Measurements from ENCODE around the gene TSKS. TPM values are rescaled to one million over a fixed set of nuclear protein-coding genes. Genes with fewer than 3 reads are reported as not detected.
"Not testable (repeated sequence)": the region's sequence is repeated elsewhere in the genome, so short reads cannot be mapped to it uniquely, and the experiment has no call there.

The TSKS gene
- total RNA-seq, 2 donors from 2014 or later, result not detected

DNA sequence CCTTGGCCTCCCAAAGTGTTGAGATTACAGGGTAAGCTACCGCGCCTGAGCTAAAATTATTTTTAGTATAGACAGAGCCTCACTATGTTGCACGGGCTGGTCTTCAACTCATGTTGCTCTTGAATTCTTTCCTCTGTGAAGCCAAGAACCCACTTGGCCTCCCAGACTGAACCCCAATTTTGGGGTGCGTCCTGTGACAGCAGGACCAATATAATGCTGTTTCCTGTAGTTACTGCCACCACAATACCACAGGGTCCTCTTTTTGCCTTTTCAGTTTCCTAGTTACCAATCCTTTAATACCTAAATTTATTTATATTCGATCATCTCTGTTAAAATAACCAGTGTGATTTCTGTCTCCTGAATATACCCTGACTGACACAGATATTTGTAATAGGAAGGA, 32.9 kb downstream of the TSKS start:
- Histone ChIP-seq H3K27ac (no peak overlapping the region), H3K27me3 (no peaks in the 10 kb centered on the region), H3K9ac (ENCODE audit: low read depth in 2 of 2, low read length in 2 of 2) (no peak overlapping the region), H3K9me3 (no peaks in the 10 kb centered on the region), H3K36me3 (no peaks in the 10 kb centered on the region), H3K4me3 (no peak overlapping the region), H3K4me1 (no peaks in the 10 kb centered on the region)
- no peak for DNase-seq
- TF ChIP-seq, protein P1, sequence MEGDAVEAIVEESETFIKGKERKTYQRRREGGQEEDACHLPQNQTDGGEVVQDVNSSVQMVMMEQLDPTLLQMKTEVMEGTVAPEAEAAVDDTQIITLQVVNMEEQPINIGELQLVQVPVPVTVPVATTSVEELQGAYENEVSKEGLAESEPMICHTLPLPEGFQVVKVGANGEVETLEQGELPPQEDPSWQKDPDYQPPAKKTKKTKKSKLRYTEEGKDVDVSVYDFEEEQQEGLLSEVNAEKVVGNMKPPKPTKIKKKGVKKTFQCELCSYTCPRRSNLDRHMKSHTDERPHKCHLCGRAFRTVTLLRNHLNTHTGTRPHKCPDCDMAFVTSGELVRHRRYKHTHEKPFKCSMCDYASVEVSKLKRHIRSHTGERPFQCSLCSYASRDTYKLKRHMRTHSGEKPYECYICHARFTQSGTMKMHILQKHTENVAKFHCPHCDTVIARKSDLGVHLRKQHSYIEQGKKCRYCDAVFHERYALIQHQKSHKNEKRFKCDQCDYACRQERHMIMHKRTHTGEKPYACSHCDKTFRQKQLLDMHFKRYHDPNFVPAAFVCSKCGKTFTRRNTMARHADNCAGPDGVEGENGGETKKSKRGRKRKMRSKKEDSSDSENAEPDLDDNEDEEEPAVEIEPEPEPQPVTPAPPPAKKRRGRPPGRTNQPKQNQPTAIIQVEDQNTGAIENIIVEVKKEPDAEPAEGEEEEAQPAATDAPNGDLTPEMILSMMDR (IDR thresholded peaks at IDR 0.05), result no peak
- intact Hi-C loops (cut with DNase I), result no loop called here

DNA sequence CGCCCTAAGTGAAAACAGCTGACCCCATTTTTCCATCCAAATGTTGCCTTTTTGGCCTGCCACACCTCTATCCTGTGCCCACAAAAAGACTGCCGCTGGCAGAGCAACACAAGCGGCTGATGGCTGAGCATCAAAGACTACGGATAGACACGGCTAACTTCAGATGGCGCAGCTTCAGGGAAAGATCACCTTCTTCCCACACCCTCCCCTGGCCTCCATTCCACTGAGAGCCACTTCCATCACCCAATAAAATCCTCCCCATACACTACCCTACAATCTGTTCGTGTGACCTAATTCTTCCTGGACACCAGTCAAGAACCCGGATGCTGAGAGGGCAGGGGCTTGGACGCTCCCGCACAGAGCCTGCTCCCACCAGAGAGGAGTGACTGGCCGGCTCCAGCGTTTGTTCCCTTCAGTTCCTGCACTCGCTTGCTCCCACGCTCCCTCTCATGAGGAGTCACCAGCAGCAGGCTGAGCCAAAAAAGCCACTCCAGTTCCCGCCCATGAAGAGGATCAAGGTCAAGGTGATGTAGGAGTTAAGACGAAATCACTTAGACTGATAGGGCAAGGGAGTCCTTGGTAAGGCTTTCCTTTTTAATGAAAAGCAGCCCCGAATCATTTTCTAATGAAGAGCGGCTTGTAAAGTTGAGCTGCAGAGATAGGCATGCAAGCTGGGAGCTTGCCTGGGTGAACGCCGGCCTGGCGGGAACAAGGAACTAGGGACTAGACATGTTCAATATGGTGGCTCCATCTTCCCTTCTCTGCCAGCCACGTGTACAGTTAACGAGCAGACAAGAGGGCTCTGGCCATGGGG, 35.7 kb downstream of the TSKS start:
- Histone ChIP-seq H3K9me3 (no peaks in the 10 kb centered on the region), H3K4me1 (no peaks in the 10 kb centered on the region), H3K9ac (ENCODE audit: low read depth in 2 of 2, low read length in 2 of 2) (no peak overlapping the region), H3K27ac (no peak overlapping the region), H3K36me3 (no peaks in the 10 kb centered on the region), H3K27me3 (no peaks in the 10 kb centered on the region), H3K4me3 (no peak overlapping the region)
- DNase-seq, result no peak
- TF ChIP-seq, protein P1 (IDR thresholded peaks at IDR 0.05), result no peak
- intact Hi-C loops (cut with DNase I), result no loop called here

DNA sequence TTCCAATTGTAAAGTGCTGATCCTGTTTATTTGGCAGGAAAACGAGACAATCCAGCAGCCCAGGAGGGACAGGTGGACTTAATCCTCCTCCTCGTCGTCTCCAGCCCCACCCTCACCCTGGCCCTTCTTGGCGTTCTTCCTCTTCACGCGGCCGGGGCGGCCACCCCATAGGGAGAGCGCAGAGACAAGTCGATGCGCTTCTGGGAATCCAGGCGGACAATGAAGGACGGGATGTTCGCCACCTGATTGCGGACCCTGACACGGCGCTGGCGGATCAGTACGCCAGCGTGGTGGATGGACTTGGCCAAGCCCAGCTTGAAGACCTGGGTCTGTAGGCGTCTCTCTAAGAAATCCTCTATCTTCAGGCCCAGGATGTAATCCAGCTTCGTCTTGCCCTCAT, 43.7 kb downstream of the TSKS start:
- H3K27ac ChIP-seq; H3K4me1 ChIP-seq; DNase-seq; H3K9ac ChIP-seq (ENCODE audit: low read depth in 2 of 2, low read length in 2 of 2); H3K36me3 ChIP-seq; H3K4me3 ChIP-seq; intact Hi-C loops (cut with DNase I); H3K9me3 ChIP-seq; H3K27me3 ChIP-seq: not testable (repeated sequence)

DNA sequence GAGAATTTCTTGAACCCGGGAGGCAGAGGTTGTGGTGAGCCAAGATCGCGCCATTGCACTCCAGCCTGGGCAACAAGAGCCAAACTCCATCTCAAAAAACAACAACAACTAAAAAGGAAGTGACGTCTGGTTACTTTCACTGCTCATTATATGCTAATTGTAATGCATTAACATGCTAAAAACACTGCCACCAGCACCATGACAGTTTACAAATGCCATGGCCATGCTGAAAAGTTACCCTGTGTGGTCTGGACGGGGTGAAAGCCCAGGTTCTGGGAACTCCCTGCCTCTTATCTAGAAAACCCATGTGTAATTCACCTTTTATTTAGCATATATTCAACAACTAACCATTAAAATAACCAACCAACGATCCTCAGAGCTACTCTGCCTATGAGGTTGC, 44.1 kb downstream of the TSKS start:
- H3K27me3 ChIP-seq, result no peaks in the 10 kb centered on the region
- no peak overlapping the region for H3K27ac ChIP-seq
- TF ChIP-seq, protein P1 (IDR thresholded peaks at IDR 0.05), result no peak
- no peak overlapping the region for H3K9ac ChIP-seq (ENCODE audit: low read depth in 2 of 2, low read length in 2 of 2)
- intact Hi-C loops (cut with DNase I), result no loop called here
- H3K4me3 ChIP-seq, result no peak overlapping the region
- no peaks in the 10 kb centered on the region for H3K4me1 ChIP-seq
- no peak for DNase-seq
- no peaks in the 10 kb centered on the region for H3K9me3 ChIP-seq
- H3K36me3 ChIP-seq, result no peaks in the 10 kb centered on the region

DNA sequence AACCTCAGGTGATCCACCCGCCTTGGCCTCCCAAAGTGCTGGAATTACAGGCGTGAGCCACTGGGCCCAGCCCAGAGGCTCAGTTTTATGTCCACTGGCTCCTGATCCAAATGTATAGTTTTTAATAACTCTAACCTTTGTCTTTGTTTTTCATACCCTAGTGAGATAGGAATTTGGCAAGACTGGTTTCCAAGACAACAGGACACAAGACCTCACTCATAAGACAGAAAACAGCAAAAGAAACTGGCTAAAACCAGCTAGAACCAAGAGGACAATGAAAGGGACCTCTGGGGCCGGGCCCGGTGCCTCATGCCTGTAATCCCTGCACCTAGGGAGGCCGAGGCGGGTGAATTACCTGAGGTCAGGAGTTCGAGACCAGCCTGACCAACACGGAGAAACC, 44.6 kb downstream of the TSKS start:
- Histone ChIP-seq H3K36me3 (no peaks in the 10 kb centered on the region), H3K4me1 (no peaks in the 10 kb centered on the region), H3K27ac (no peak overlapping the region), H3K4me3 (no peak overlapping the region), H3K9ac (ENCODE audit: low read depth in 2 of 2, low read length in 2 of 2) (no peak overlapping the region), H3K27me3 (no peaks in the 10 kb centered on the region), H3K9me3 (no peaks in the 10 kb centered on the region)
- intact Hi-C loops (cut with DNase I), result no loop called here
- TF ChIP-seq, protein P1 (IDR thresholded peaks at IDR 0.05), result no peak
- no peak for DNase-seq

DNA sequence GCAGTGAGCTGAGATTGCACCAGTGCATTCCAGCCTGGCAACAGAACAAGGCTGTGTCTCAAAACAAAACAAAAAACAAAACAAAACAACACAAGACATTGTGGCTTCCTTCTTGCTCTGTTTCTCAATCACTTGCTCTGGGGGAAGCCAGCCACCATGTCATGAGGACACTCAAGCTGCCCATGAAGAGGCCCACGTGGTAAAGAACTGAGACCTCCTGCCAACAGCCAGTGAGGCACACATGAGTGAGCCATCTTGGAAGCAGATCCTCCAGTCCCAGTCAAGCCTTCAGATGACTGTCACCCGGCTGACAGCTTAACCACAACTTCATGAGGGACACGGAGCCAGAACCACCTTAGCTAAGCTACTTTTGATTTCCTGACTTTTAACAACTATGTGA, 47.0 kb downstream of the TSKS start:
- intact Hi-C loops (cut with DNase I), result no loop called here
- TF ChIP-seq, protein P1 (IDR thresholded peaks at IDR 0.05), result no peak
- Histone ChIP-seq H3K36me3 (no peaks in the 10 kb centered on the region), H3K27me3 (no peaks in the 10 kb centered on the region), H3K27ac (no peak overlapping the region), H3K4me3 (no peak overlapping the region), H3K9ac (ENCODE audit: low read depth in 2 of 2, low read length in 2 of 2) (no peak overlapping the region), H3K9me3 (no peaks in the 10 kb centered on the region), H3K4me1 (no peaks in the 10 kb centered on the region)
- DNase-seq, result no peak
